Inferior parietal cortex (tissue), 1 donor: ENCODE measurements around the gene UGT1A3.
"Not testable (repeated sequence)": the region's sequence is repeated elsewhere in the genome, so short reads cannot be mapped to it uniquely, and the experiment has no call there.

Experiments used
- DNase-seq: peaks from one replicate; pipeline ENCODE4 v3.0.0-alpha.2; 2016; ENCODE audit errors: extremely low spot score

UGT1A3 gene

GRCh38 chr2:233728723-233729301 lies at the start of gene UGT1A3:
TSS of gene UGT1A3 (plus strand) at chr2:233729042. CDS start at chr2:233729127, 85 bp downstream.
- no peak for DNase-seq

GRCh38 chr2:233679196-233679595 lies 49.6 kb upstream of the UGT1A3 start:
- no peak for DNase-seq

DNA sequence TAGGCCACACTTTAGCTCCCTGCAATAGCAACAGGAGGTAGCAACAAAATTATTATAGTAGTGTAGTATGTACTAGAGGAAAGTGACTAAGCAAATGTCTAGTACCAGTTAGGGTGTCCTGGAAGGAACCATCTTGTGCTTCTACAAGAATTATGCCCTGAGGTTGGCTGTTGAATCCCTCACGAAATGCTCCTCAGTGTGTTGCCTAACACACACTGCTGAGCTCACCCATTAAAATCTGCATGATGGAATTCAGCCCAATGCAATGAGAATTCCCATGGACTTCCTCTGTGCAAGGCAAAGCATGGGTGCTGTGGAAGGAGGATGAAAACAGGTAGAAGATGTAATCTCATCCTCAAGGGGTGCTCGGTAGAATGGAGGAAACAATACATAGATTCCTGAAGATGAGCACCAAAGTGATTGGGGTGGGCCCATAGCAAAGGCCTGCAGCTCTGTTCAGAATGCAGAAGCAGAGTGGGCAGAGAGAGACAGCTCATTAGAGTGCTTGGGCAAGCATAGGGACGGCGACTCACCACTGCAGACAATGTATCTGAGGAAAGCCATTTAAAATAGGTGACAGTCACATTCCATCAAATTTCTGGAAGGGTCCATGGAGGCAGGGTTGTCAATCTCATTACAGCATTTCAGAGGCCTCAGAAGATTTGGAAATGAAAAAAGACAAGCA lies 48.3 kb upstream of the UGT1A3 start:
- no peak for DNase-seq

DNA sequence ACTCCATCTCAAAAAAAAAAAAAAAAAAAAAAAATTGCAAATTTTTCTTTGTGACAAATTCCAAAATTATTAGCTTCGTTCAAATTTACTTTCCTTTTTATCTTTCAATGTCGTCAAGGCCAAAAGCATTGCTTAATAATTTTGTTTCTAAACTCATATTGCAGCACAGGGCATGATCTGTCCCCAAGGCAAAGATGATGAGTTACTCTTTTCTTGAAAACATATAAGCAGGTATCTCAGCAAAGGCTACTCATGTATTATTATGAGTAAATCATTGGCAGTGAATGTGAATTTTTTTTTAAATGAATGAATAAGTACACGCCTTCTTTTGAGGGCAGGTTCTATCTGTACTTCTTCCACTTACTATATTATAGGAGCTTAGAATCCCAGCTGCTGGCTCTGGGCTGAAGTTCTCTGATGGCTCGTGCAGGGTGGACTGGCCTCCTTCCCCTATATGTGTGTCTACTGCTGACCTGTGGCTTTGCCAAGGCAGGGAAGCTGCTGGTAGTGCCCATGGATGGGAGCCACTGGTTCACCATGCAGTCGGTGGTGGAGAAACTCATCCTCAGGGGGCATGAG lies 47.2 kb upstream of the UGT1A3 start, which contains the start of gene UGT1A7:
Gene UGT1A7 (plus strand): TSS at position 381 of the 579 bp plus-strand sequence. CDS start 37 bp downstream, at position 418.
- no peak for DNase-seq

- DNase-seq = no peak
These were observed 44.2 kb upstream of the UGT1A3 start for GRCh38 chr2:233684640-233685039.

DNA sequence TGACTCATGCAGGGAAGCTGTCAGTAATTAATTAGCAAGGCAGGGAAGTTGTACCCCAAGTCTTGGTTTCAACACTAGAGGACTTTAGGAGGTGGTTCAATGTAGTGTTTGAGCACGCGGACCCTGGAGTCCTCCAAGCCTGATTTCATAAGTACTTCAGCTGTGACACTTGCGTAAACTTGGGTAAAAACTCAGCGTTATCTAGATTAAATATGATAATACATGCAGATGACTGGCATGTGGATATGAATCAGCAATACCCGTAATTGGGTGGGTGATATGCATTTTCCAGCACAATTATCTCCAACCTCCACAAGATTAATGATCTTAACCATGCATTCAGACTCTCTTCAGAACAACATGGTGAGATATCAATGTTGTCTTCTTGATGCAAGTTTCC lies 41.9 kb upstream of the UGT1A3 start:
- DNase-seq = no peak

DNA sequence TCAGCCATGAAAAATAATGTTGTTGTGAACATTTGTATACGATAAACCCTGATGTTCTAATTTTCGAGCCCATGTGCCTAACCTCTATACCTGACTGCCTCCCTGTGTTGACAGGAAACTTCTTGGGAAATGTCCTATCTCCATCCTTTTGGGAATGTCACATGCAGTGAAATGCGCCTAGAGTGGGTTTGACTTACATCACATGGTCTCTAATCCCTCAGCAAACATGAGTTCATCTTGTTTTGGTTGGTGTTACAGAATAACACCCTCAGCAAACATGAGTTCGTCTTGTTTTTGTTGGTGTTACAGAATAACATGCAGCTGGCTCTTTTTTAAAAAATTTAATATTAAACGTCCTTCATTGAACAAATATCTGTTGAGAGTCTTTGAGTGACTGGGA lies 40.5 kb upstream of the UGT1A3 start:
- no peak for DNase-seq

DNA sequence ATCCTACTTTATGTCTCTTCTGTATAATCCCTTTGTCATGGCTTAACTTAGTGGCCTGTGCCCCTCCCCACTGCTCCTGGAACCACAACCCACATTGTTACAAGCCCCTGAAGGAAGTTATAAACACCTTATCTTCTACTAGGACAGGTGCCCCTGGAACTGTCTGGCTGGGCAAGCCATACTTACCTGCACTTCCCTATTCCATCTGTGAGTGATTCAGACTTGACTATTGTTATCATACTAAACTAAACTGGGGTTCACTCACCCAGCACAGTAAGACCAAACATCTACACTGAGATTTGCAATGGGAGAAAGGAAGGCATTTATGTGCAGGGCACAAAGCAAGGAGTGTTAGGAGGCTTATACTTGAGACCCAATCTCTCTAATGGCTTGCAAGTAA lies 39.8 kb upstream of the UGT1A3 start:
- DNase-seq = no peak

DNA sequence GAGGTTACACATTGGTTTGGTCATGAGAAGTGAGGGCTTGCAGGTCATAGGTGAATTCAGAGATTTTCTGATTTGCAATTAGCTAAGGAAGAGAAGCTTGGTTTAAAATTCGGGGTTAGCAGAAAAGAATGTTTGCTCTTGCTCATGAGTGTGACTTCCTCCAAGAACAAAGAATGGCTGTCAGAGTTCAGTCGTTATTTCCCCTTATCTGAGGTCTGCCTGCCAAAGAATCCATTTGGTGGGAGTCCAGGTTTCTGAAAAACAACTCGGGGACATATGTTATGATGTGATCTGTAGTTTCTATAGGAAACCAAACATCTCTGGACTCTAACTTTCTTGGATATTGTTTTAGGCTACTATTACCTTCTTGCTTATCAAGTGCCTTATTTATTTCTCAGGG lies 39.3 kb upstream of the UGT1A3 start:
- DNase-seq = no peak

- DNase-seq = no peak
These were observed 38.4 kb upstream of the UGT1A3 start for GRCh38 chr2:233690444-233690843.

GRCh38 chr2:233691443-233692433 lies 37.1 kb upstream of the UGT1A3 start:
- DNase-seq = no peak

GRCh38 chr2:233692648-233693047 lies 36.2 kb upstream of the UGT1A3 start, which contains the start of gene UGT1A6:
TSS of gene UGT1A6 (plus strand) at chr2:233692890. CDS start at chr2:233693005, 115 bp downstream.
- DNase-seq = no peak

- DNase-seq = no peak
These were observed 34.9 kb upstream of the UGT1A3 start for GRCh38 chr2:233693963-233694362.

DNA sequence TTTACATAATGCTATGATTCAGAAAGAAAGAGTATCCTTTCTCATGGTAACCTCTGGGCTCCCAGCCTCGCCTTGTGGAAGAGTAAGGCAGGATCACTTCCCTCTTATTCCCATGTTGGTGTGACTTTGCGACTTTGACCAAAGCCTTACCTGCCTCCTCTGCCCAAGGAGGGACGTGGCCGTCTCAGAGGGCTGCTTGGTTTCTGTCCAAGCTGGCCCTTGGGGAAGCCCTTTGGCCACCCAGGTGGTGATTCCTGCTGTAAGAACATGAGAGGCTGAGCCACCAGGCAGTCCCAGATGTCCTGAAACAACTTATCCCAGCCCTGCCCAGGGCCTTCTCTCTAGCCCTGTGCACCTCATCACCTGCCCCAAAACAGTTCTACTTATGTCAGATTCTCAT lies 30.1 kb upstream of the UGT1A3 start:
- DNase-seq = no peak

- DNase-seq = no peak
These were observed 29.3 kb upstream of the UGT1A3 start for GRCh38 chr2:233699424-233700027.

DNA sequence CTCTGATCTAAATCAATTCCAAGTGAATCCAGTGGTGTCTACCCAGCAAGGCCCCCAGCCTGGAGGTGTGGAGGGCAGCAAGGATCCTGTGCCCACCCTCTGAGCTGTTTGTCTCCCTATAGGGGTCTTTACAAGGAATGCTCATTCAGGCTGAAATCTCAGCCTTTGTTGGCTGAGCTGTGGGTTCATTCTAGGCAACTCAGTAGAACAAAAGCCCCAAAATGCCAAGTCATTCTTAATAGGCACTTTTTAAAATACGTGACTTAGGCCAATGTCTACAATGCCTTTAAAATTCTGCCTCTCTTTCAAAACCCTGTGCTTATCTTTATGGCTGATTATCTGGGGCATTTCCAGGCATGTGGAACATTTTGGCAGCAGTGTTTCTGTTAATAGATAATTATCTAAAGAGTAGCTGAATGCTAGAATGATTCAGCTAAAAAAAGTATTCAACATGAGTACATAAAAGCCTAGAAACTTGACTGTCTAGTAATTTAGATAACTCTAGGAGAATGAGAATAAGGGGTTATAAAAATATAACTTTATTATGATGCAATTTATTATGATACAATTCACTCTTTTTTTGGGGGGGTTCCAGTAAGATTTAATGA lies 28.7 kb upstream of the UGT1A3 start:
- DNase-seq = peak; percentile 4

DNA sequence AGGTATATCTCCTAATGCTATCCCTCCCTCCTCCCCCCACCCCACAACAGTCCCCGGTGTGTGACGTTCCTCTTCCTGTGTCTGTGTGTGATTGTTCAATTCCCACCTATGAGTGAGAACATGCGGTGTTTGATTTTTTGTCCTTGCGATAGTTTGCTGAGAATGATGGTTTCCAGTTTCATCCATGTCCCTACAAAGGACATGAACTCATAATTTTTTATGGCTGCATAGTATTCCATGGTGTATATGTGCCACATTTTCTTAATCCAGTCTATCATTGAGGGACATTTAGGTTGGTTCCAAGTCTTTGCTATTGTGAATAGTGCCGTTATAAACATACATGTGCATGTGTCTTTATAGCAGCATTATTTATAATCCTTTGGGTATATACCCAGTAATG lies 28.0 kb upstream of the UGT1A3 start:
- DNase-seq = not testable (repeated sequence)

DNA sequence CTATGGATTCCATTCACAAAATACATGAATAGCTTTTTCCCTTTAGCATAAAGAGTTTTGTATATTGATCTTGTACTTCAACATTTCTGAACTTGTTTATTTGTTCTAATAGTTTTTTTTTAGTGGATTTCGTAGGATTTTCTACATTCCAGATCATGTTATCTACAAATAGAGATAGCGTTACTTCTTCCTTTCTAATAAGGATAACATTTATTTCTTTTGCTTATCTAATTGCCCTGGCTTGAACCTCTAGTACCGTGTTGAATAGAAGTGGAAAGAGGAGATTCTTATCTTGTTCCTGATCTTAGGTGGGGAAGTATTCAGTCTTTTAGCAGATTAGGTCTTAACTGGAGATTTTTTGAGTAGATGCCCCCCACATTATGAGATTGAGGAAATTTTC lies 26.6 kb upstream of the UGT1A3 start:
- DNase-seq = no peak

- no peak for DNase-seq
These were observed 22.8 kb upstream of the UGT1A3 start for GRCh38 chr2:233705911-233706506.

GRCh38 chr2:233706720-233707119 lies 22.1 kb upstream of the UGT1A3 start:
- no peak for DNase-seq
